DMS153 treated with DMSO at 0.1 percent for 48 hours (cell line): ENCODE measurements around the gene PCSK6.
"Not testable (repeated sequence)": the region's sequence is repeated elsewhere in the genome, so short reads cannot be mapped to it uniquely, and the experiment has no call there.

Experiments used
- DNase-seq: peaks from one replicate; lab custom pipeline; 2025; ENCODE audit not compliant: unreplicated experiment; lab: John Stamatoyannopoulos, UW

The PCSK6 gene

DNA sequence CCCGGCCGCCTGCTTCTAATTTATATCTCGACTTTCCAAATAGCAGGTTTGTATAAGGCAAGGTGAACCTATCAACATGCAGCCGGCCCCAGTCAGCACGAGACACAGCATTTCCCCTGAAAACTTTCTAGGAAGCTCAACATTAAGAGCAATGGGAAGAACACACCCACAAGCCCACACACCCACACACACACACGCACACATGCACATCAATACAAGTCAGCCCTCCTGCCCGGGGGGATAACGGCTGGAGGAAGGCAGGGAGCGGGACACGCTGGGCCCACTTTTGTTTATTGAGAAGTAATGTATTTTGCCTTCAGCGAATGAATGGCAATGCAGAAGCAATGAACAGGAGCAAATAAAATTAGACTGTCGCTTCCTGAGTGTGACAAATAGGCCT is 83.5 kb downstream of the PCSK6 start:
- no peak for DNase-seq

DNA sequence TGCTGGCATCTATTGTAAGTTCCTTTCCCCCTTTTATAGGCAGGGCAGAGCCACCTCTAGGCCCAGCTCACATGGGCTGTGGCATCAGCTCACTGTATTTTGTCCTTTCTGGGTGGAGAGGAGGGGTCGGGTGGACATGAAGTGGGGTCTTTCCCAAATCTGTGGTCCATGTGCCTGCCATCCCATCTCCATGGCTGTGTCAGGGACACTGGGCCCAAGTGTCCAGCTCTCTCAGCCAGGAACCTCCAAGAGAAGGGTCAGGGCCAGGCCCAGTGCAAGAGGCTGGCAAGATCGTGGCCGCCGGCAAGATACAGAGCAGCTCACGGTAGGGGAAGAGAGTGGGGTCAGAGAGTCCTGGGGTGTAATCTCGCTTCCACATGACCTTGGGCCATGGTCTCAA is 85.3 kb downstream of the PCSK6 start:
- no peak for DNase-seq

DNA sequence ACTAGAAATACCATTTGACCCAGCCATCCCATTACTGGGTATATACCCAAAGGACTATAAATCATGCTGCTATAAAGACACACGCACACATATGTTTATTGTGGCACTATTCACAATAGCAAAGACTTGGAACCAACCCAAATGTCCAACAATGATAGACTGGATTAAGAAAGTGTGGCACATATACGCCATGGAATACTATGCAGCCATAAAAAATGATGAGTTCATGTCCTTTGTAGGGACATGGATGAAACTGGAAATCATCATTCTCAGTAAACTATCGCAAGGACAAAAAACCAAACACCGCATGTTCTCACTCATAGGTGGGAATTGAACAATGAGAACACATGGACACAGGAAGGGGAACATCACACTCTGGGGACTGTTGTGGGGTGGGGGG is 86.6 kb downstream of the PCSK6 start:
- DNase-seq, result not testable (repeated sequence)

DNA sequence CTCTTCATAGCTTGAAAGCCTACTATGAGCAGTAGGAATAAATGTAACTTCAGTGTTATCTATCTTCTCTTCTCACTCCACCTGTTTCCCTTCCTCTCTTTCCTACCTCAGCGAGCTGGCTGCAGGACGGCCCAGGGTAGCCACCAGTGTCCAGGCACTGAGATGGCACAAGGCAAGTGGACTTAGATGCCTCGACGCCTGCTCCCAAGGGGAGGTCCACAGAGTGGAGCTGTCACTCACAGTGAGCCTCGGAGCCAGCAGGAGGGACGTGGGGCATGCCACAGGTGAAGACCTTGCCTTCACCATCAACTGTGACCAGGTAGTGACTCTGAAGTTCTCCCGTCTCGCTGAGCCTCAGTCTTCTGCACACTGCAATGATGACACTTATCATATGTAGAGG is 88.2 kb downstream of the PCSK6 start:
- no peak for DNase-seq

DNA sequence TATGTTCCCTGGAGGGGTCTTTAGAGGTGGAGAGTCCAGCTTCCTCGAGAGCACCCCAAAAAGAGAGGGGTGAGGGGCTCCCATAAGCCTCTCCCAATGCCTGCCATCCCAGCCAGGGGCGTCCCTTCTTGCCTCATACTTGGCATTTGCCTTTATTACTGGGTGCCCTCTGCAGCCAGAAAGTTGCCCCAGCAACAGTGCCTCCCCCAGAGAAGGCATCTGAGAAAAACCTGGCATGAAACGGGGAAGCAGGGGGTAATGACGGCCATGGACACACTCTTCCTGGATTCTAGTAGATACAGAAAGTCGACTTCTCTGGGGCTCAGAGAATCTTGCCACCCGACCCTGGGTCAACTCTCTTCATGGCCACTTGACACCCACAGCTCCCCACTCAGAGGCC is 90.1 kb downstream of the PCSK6 start:
- no peak for DNase-seq

DNA sequence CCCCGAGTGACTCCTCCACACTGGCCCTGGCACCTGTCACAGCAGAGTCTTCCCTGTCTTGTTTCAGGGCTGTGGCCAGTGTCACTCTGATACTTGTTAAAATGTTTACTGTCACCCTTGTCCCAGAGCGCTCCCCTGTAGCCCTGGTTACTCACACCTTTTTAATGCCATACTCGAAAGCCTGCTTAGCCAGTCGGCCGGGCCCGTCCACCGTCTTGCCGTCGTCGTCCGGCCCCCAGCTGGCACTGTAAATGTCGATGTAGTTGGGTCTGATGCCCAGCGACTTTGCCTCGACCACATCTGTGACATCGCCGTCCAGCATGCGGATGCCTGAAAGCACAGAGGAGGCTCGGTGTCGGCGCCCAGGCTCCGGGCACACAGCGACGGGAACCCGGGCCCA is 91.3 kb downstream of the PCSK6 start:
- no peak for DNase-seq

DNA sequence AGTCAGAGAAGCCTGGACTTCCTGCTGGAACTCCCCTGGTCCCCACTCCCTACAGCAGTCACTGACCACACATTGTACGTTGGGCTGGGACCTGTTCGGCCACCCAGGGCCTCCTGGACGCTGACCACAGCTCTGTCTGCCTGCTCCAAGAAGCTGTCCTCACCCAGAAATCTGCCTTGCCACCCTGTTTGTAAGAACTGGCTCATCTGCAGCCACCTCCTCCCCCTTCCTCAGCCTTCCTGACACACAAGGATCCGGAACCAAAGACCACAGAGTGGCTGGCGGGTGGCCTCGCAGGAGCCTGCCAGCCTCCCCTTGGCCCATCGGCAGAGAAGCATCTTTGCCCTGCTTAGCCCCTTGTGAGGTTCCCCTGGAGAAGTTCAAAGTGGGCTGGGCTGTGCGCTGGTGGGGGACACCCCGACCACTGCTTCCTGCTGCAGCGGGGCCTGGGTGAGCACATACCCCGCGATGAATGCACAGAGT is 91.9 kb downstream of the PCSK6 start:
- no peak for DNase-seq

DNA sequence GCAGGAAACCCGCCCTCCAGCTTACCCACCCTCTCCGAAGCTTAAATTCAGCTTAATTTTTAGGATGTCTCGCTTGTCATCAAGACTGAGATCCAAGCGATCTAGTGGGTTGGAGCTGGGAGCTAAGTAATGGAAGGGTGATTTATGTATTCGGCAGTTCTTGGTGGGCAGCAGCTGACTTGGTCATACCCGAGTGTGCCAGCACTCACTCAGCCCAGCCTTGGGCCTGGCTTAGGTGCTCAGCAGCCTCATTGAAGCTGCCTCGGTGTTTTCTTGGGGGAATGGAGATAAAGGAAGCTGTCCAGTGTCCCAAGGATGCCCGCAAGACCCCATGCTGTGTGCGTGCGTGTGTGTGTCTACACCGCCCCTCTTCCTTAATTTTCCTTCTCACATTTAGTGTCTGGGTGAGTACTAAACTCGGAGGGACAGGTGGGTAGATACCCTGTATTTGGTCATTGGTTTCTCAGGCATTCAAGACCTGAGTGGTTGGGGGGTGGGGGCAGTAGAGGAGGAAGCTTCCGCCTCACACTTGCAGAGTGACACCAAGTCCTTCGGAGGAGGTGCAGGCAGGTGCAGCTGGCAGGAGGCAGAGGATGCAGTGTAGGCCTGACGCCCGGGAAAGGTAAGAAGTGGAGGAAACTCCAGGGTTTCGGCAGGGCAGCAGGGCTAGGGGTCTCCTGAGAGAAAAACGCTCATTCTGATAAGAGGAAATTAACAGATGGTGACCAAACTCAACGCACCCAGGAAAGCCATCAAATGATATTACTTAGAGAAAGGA is 92.8 kb downstream of the PCSK6 start:
- no peak for DNase-seq

DNA sequence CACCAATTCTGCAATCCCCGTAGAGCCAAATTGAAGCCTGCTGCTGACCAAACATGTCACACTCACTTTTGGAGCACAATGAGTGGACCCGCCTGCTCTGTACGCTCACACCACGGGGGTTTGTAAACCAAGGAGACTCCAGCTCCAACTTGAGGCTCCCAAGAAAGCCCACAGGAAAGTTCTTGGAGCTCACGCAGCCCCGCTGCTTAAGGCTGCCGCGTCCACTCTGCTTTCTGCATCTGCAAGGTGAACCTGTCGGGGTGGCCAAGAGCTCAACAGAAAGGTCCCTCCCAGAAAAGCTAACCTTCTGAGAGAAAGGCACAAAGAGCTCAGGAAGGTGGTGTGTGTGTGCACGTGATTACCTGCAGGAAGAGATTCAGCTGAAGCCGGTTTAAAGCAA is 94.9 kb downstream of the PCSK6 start:
- DNase-seq, result no peak

DNA sequence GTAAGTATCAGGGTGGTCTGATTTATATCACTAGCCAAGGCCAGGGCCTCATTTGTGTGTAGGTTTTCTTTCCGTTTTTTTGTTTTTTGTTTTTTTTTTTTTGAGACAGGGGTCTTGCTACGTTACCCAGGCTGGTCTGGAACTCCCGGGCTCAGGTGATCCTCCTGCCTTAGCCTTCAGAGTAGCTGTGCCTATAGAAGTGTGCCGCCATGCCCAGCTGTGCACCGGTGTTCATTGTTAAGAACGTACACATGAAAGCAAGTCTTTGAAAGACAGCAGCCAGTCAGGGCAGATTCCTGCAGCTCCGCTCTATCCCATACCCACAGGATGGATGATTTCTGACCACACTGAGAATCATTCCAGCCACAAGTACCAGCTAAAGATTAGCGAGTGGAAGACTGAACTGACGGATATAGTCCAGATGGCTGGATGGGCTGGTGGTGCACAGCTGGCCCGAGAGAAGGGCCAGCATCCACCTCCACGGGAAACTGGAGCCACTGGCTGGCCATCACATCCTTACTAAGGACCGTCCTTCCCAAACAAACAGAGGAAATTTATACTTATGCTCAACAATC is 95.4 kb downstream of the PCSK6 start:
- no peak for DNase-seq

DNA sequence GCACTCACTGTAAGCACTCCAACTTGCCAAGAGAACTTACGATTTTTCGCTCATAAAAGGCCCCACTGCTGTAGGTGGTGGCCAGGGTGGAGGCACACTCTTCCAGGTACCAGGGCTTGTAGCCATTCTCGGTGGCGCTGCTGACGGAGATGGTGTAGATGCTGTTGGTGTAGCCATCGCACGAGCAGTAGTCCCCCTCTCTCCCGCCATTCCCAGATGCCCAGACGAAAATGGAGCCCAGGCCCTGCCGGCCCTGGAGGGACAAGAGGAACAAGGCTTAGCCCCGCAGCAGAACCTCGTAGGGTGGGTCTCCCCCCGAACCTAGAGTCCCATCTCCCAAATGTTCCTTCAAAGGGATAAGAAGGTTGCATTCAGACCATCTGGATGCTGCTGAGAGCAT is 96.3 kb downstream of the PCSK6 start:
- DNase-seq, result no peak

DNA sequence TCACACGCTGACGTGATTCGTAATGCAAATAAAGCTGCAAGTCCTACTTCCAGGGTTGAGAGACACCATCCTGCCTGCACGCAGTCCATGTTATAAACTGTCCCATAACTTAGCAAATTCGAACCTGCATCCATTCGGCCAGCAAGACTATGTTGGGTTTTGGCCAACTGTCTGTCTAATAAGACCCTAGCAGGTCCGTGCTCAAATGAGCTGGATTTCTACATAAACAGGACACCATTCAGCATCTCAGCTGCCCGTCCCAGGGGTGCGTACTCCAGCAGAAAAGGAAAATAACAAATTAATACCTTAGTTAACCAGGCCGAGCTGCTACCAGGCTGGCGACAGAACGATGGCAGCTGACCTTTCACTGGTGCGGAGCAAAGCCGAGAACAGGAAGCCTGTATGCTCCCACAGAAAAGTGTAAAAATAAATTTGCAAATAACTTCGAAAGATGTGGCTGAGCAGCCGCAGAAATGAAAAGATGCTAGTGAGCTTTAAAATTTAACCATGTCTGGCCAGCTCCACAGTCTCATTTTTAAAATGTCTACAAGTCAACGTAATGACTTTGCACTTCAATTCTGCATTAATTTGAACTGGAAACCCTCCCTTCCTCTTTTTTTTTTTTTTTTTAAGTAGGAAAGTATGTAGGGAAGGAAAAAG is 97.4 kb downstream of the PCSK6 start:
- DNase-seq, result no peak

DNA sequence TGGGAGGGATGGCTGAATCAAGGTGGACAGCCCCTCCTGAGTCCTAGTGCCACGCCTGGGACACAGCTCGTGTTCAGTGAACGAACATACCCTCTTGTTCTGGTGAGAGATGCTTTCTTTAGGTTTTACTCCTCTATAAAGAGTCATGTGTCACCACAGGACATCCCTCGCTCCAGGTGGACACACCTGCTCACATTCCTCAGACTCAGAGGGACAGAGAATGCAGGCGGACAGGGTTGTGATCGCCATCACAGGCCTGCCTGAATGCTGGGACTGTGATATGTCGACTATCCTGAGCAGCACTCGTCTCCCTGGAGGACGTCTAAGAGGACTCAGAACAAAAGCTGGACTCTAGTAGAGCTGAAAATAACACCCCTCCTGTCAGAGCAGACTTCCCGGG is 98.1 kb downstream of the PCSK6 start:
- DNase-seq, result no peak

DNA sequence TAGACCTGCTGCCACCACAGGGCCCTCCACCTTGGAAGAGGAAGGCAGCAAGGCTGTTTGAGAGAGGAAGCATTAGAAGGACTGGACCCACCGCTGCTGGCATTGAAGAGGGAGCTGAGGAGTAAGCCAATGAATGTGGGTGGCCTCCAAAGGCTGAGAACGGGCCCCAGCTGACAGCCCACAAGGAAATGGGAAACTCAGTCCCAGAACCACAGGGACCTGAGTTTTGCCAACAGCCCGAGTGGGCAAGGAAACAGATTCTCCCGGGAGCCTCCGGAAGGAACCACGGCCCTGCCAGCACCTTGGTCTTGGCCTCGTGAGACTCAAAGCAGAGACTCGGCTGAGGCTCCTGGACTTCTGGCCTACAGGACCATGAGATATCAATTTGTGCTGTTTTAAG is 99.0 kb downstream of the PCSK6 start:
- DNase-seq, result no peak

DNA sequence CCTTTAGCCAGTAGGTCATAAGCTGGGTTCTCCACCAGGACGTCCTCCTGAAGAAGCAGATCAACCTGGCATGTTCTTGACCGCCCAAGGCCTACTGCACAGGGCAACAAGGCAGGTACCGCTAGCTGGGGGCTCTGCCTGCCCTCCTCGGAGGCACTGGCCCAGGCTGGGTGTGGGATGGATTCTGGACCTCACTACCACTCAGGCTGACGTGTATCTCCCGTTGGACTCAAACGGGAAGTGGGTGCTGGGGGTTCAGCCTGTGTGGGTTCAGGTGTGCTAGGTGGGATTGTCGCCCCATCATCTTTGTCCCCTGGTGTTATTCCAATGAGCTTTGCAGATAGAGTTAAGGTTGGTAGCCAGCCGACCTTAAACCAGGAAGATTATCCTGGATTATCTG is 99.4 kb downstream of the PCSK6 start:
- DNase-seq, result no peak

DNA sequence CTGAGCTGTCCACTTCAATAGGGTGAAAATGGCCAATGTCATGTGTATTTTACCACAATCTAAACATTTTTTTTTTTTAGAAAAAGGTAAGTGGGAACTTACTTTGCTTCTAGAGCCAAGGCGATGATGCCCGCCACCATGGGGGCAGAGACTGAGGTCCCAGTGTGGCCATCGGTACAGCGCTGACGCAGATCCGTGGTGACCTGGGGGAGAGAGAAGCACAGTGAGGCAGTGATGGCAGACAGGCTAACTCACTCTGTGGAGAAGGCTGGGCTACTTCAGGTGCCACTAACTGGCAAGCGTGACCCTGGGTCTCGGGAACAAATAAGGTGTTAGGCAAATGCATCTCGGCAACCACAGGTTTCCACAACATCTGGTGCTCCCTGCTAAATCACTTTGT is 100.1 kb downstream of the PCSK6 start:
- DNase-seq, result no peak

DNA sequence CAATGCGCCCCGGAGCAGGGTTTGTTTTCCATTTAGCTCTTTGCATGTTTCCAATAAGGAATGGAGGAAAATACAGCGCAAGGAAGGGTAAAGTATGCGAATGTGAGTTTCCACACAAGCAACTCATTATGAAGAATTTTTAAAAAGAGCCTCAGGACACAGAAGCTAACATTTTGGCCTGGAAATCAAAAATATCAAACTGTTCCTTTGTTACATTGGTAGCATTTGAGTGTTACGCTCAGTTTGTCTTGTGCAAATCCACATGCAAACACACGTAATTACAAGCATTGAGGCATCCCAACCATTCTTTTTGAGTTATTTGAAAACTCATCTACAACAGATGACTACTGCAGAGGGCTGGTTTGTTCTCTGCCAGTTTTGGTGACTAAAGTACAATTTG is 101.5 kb downstream of the PCSK6 start:
- DNase-seq, result no peak

DNA sequence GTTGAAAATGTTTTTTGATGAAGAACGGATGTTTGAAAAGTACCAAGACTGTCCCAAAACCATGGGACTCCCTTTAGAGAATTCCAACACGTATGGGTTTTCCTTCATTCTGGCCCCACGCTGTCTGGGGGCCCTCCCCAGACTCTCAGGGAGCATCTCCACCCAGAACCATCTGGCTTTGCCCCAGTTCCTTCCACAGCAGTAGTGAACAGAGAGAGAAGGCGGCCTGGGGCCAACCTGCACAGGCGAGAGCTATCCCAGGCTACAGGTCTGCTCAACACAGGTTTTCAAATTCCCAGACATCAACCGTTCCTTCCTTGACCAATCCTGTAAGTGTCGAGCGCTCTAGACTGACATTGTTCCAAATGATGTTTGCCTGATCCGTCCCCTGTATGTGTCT is 101.9 kb downstream of the PCSK6 start:
- no peak for DNase-seq

DNA sequence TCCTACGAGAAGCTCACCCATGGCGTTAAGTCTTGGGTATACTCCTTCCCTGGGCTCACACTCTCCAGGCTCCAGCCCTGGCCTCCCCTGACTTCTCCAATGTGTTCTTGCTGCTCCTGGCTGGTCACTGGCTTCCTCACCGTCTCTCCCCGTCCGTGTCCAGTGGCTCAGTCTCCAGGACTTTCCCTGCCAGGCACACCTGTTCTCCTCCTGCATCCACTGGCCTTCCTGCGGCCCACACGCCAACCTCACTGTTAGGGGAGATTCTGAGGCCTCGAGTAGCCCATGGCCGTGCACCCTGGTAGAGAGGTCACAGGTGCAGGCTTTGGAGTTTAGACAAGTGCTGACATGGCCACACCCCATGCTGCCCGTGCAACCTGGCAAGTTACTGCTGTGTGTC is 102.5 kb downstream of the PCSK6 start:
- DNase-seq, result no peak

DNA sequence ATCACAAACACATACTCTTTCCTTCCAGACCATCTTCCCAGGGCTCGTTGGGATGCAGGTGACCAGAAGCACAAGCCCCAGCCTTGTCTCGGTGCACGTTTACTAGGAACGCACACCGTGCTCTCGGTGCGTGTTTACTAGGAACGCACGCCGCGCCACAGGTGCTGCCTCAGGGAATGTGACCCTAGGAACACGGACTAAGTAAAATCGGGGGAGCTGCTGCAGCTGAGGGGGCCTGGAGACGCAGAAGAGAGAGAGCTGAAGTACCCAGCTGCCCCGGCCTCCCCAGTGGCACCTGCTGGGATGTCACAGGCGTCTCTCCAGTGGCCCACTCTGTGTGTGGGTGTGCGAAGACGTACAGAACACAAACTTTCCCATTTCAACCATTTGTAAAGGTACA is 103.5 kb downstream of the PCSK6 start:
- no peak for DNase-seq

DNA sequence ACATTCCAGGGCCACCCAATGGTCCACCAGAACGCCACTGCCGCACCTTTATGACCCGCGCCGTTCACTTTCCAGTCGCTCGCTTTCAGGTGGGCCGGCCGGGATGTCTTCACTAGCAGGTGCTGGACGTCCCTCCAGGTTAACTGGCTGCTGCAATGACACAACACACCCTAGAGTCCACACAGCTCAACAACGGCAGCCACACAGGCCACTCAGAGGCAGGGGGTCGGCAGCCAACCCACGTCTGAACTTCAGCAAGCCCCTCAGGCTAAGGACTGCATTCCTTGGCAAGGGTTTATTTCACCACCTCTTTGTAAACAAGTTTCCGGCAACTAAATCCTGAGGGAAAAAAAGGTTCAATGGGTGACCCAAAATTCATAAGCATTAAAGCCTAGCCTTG is 105.2 kb downstream of the PCSK6 start:
- no peak for DNase-seq

DNA sequence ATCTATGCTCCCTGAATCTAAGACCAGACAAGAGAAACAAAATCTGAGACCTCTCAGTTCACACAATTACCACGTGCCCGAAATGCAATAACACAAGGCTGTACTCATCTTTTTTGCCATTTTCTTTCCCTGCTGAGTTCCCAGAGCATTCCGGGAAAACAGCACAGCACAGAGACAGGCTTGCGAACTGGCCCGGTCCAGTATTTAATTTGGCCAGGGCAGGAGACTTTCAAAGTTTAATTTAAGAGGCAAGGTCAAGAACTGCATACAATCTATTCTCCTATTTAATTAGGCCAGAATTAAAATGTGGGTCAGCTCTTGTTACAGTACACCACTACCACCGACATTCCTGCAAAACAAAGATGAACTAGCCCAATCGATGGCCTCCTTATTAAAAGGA is 107.0 kb downstream of the PCSK6 start:
- DNase-seq, result no peak
